Progenitor cell of endocrine pancreas (in vitro differentiated cells): Measurements from ENCODE around the gene ZDHHC11B. TPM values are rescaled to one million over a fixed set of nuclear protein-coding genes. Genes with fewer than 3 reads are reported as not detected.
"Not testable (repeated sequence)": the region's sequence is repeated elsewhere in the genome, so short reads cannot be mapped to it uniquely, and the experiment has no call there.

ENCODE experiments used
- DNase-seq: peaks from one replicate; pipeline ENCODE4 v3.0.0; 2021; ENCODE audit warnings: low spot score; ENCODE audit not compliant: unreplicated experiment
- H3K27ac Mint-ChIP-seq: 2 replicates; pipeline ENCODE4 v1.8.0; 2021; ENCODE audit warnings: mild to moderate bottlenecking, moderate library complexity, mixed read lengths
- H3K27me3 Mint-ChIP-seq: 2 replicates; pipeline ENCODE4 v1.8.0; 2021; ENCODE audit warnings: mixed read lengths
- H3K36me3 Mint-ChIP-seq: 2 replicates; pipeline ENCODE4 v1.8.0; 2022; ENCODE audit warnings: mixed read lengths; ENCODE audit not compliant: insufficient read depth
- H3K4me1 Mint-ChIP-seq: 2 replicates; pipeline ENCODE4 v1.8.0; 2021; ENCODE audit warnings: low read depth, mixed read lengths
- H3K4me3 Mint-ChIP-seq: 2 replicates; pipeline ENCODE4 v1.8.0; 2021; ENCODE audit warnings: low read depth, mild to moderate bottlenecking, moderate library complexity, mixed read lengths
- H3K9me3 Mint-ChIP-seq: 2 replicates; pipeline ENCODE4 v1.8.0; 2021; ENCODE audit warnings: low read depth, mixed read lengths
- CTCF ChIP-seq: fragments of 200-600 bp; sonication (generic); IDR thresholded peaks from one replicate; pipeline ENCODE4 v1.5.0; 2021; ENCODE audit warnings: antibody characterized with exemption, mild to moderate bottlenecking; ENCODE audit not compliant: unreplicated experiment
- total RNA-seq: library from RNA; stranded (reverse); gene quantifications from 2 replicates; pipeline ENCODE4 v1.2.1, GENCODE V29; 2021

Gene ZDHHC11B
- total RNA-seq, 1 donor from 2014 or later, result 8.7 TPM

GRCh38 chr5:684751-685216 lies 99.7 kb downstream of the ZDHHC11B start:
- H3K27ac Mint-ChIP-seq, result no peak overlapping the region
- H3K27me3 Mint-ChIP-seq, result peaks cover 9% of the 10 kb centered on the region
- DNase-seq, result no peak
- H3K36me3 Mint-ChIP-seq, result no peaks in the 10 kb centered on the region
- H3K4me3 Mint-ChIP-seq, result no peak overlapping the region
- no peaks in the 10 kb centered on the region for H3K4me1 Mint-ChIP-seq
- no peaks in the 10 kb centered on the region for H3K9me3 Mint-ChIP-seq
- TF ChIP-seq CTCF, result no peak

DNA sequence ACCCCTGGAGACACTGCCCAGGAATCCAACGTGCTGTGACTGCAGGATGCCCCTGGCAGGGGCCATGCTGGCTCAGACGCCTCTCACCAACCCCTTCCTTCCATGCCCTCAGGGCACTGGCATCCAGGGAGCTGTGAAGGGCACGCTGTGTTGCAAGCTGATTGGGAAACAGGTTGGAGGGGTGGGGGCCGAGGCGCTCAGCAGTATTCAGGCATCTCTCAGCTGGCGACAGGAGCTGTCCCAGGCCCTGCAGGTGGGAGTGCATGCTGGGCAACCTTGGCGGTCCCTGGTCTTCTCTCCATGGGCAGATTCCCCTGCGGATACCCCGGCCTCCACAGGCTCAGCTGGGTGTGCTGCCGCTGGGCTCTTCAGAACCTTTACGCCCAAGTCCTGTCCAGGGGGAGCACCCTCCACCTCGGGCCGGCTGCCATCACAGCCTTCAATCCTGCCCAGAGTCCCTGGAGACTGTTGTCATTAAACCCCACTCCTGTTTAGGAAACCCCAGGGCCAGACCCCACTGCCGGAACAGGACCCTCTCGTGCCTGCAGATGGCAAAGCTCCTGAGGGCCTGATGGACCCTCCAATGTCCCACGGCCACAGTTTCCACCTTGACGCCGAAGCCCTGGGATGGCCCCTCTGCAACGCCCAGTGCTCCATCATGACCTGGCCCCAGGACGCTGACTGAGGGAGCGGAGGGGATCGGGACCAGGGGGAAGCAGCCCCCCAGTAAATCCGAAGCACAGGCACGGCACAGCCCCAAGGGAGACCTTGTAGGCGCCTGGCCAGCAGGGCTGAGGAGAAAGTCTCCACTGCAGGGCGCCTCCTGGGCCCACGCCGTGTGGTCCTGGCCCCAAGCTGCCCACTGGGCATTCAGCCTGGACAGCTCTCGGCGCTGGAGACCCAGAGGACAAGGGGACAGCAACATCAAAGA lies 100.7 kb downstream of the ZDHHC11B start:
- H3K9me3 Mint-ChIP-seq, result no peaks in the 10 kb centered on the region
- H3K27me3 Mint-ChIP-seq, result peaks cover 9% of the 10 kb centered on the region
- no peak overlapping the region for H3K4me3 Mint-ChIP-seq
- H3K27ac Mint-ChIP-seq, result no peak overlapping the region
- DNase-seq, result no peak
- TF ChIP-seq CTCF, result no peak
- H3K4me1 Mint-ChIP-seq, result no peaks in the 10 kb centered on the region
- no peaks in the 10 kb centered on the region for H3K36me3 Mint-ChIP-seq

DNA sequence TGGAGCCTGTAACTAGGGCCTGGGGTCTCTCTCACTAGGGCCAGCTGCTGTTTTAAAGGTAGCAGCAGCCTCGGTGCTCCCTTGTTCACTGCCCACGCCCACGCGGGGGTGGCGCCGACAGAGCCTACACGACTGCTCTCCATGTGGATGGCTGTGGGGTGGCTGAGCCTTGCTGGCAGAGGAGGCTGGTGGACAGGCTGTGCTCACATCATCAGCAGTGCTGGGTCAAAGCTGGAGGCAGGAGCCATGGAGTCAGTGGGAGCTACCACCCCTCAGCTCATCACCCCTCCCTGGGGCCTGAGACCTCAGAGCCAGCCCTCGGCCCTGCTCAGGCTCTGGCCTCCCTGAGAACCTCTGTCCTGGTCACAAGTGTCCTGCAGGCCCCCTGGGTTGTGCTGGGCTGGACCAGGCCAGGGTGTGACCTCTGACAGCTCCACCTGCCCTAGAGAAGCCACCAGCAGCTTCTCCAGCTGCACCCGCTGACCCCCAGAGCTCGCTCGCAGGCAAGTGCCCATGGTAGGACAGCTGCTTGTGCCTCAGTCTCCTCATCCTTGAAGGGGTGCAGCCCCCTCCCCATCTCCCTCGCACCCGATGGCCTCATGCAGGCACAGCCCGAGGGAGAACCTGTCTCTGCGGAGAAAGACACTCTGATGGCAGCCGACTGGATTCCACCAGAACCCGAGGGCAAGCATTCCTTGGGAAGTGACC lies 101.7 kb downstream of the ZDHHC11B start:
- H3K27ac Mint-ChIP-seq, H3K4me3 Mint-ChIP-seq, H3K27me3 Mint-ChIP-seq, H3K9me3 Mint-ChIP-seq, H3K36me3 Mint-ChIP-seq, H3K4me1 Mint-ChIP-seq, DNase-seq: not testable (repeated sequence)

- not testable (repeated sequence) for H3K27ac Mint-ChIP-seq, DNase-seq, H3K4me1 Mint-ChIP-seq, H3K36me3 Mint-ChIP-seq, H3K4me3 Mint-ChIP-seq, H3K9me3 Mint-ChIP-seq, H3K27me3 Mint-ChIP-seq
Measured at GRCh38 chr5:682216-682615, 102.3 kb downstream of the ZDHHC11B start.

GRCh38 chr5:681317-682191 lies 103.0 kb downstream of the ZDHHC11B start:
- H3K36me3 Mint-ChIP-seq, H3K9me3 Mint-ChIP-seq, H3K4me1 Mint-ChIP-seq, H3K27me3 Mint-ChIP-seq, H3K27ac Mint-ChIP-seq, DNase-seq, H3K4me3 Mint-ChIP-seq: not testable (repeated sequence)

GRCh38 chr5:680836-681235 lies 103.7 kb downstream of the ZDHHC11B start:
- H3K4me3 Mint-ChIP-seq, H3K4me1 Mint-ChIP-seq, DNase-seq, H3K36me3 Mint-ChIP-seq, H3K9me3 Mint-ChIP-seq, H3K27ac Mint-ChIP-seq: not testable (repeated sequence)
- H3K27me3 Mint-ChIP-seq, result peaks cover 14% of the 10 kb centered on the region

DNA sequence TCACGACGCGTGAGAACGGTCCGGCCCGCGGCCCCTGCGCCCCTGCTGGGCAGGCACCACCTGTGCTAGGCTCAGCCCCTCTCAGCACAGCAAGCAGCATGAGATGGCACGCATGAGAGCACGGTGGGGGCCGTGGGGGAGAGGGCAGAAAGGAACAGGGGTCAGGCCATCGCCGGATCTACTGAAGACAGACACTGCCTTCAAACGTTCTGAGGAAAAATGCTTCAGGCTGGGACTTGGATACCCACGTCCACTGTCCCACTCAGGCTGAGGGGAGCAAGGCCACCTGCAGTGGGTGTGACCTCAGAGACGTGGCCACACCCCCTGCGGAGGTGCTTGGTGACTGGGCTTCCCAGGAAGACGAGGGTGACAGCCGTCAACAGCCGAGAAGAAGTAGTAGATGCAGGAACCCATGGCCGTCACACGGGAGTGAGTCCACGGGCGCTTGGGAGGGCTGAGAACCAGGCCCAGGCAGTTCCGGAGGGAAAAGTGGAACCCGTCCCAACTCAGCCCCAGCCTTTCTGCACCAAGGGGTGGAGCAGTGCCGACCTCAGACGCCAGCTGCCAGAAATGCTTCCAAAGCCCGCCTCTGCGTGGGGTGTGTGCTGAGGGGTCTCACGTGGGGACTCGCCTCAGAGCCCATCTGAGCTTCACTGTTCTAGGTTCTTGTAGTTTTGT lies 104.3 kb downstream of the ZDHHC11B start:
- H3K4me1 Mint-ChIP-seq, H3K27ac Mint-ChIP-seq, H3K4me3 Mint-ChIP-seq, DNase-seq, H3K9me3 Mint-ChIP-seq, H3K36me3 Mint-ChIP-seq: not testable (repeated sequence)
- peaks cover 15% of the 10 kb centered on the region for H3K27me3 Mint-ChIP-seq

- peaks cover 11% of the 10 kb centered on the region for H3K27me3 Mint-ChIP-seq
- H3K4me1 Mint-ChIP-seq, DNase-seq, H3K9me3 Mint-ChIP-seq, H3K4me3 Mint-ChIP-seq, H3K36me3 Mint-ChIP-seq, H3K27ac Mint-ChIP-seq: not testable (repeated sequence)
Measured at GRCh38 chr5:679166-679895, 105.2 kb downstream of the ZDHHC11B start.

GRCh38 chr5:678521-678920 lies 106.0 kb downstream of the ZDHHC11B start:
- peaks cover 11% of the 10 kb centered on the region for H3K27me3 Mint-ChIP-seq
- not testable (repeated sequence) for H3K4me1 Mint-ChIP-seq, H3K4me3 Mint-ChIP-seq, H3K27ac Mint-ChIP-seq, H3K36me3 Mint-ChIP-seq, H3K9me3 Mint-ChIP-seq, DNase-seq
